Fibroblast of gingiva (primary cell): ENCODE results near the gene ARRDC3.
A peak's percentile ranks its signal among the peaks of the same experiment; 100 is the strongest.

Experiments
- DNase-seq: peaks from one replicate; pipeline ENCODE4 v3.0.0-alpha.2; 2011; ENCODE audit warnings: low read depth

ARRDC3 gene

GRCh38 chr5:91384671-91385430, 1.7 kb upstream of the ARRDC3 start:
- peak; percentile 81 for DNase-seq

- DNase-seq: no peak
Observed at GRCh38 chr5:91383956-91384300, 811 bp upstream of the ARRDC3 start.

DNA sequence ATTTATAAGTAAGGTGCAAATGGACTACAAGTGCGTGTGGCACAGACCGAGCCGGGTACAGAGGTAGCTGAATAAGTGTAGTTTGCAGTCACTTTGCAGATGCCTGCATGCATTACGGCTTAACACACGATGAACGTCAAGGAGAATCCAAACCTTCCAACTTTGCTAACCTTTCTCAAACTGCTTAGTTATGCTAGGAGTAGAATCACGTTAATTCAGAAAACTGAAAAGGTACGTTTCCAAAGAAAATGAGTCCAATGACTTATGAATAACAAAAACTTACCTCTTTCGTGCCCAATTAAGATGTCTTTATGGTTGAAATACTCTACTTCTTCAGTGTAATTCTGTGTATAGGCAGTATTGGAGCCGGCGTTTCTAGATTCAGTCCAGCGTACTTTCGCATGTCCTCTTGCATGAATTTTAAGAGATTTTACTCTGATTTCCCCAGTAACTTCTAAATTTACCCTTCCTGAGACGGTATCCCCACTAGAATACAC, 539 bp downstream of the ARRDC3 start:
- DNase-seq: peak; percentile 25

DNA sequence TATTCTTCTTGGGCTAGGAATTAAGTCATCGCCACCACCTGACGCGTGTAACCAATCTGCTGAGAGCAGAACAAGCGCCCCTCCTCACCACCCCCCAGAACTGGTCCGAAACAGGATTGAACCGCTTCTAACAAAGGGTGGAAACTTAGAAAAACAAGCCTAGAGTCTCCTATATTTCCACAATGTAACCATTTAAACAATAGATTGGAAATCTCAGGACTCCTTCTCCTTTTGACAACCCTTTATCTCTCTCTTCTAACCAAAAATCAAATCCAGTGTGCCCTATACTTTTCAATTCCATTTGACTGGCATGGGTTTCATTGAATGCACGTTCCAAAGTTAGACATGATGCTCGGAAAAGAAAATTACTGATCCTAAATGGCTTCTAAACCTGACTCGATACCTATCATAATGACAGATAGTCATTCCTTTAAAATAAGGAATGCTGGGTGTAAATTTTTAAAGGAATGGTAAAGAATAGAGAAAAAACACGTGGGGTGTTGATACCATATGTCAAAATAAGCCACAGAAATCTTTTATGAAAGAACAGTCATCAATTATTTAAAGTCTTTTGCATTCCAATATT, 1.2 kb downstream of the ARRDC3 start:
- DNase-seq: peak; percentile 78

DNA sequence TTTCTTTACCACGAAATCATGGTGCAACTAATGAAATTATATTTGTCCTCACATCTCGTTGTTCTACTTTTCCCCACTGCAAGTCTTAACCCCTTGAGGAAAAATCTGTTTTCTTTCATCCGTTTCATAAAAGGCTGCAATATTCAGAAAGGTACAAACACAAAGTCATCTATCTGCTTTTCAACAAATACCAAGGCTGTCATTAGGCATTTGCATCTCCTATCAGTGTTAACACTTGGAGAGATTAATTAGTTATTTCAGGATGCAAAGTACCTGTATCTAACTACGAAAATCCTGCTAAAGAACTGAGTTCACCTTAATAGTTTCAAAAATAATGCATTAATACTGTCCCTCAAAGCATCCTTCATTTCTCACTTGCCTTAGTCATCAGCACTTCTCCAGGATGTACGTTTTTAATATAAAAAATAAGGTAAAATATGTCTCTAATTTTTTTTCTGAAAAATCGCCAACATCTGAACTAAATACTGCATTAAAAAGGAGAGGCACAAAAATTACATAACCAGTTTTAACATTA, 1.8 kb downstream of the ARRDC3 start:
- DNase-seq: no peak

DNA sequence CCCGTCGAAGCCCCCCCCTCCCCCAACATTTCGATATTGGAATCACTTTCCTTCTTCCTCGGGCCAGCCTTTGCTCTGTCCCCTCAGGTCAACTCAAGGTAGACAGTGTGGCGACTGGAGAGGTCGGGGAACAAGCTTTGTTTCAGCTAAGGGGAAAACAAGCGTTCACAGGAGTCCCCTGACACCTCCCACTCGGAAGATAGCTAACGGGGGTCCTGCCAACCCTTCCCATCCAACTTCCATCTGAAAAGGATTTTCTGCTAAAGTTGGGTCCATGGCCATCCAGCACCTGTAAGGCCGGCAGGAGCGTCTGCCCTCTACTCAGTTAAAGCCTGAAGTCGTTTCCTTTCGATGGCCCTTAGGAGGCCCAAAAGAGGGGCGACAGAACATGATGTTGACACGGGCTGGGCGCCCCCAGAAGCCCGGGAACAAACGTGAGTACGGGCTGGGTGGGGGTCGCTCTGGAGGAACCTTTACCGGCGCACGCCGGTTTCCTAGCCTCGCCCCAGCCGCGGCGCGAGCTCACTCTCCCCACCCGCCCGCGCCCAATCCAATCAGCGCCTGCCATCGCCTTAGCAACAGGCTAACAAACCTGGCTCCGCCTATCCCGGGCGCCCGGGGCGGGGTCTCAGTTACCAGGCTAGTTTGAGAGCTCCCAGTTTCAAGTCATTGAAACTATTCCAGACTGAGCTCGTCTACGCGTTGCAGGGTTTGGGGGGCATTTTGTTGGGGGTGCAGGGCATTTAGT, 2.5 kb downstream of the ARRDC3 start:
- DNase-seq: peak; percentile 93

- peak; percentile 95 for DNase-seq
Observed at GRCh38 chr5:91379914-91380490, 3.1 kb downstream of the ARRDC3 start.

- no peak for DNase-seq
Observed at GRCh38 chr5:91379246-91379913, 3.7 kb downstream of the ARRDC3 start.

DNA sequence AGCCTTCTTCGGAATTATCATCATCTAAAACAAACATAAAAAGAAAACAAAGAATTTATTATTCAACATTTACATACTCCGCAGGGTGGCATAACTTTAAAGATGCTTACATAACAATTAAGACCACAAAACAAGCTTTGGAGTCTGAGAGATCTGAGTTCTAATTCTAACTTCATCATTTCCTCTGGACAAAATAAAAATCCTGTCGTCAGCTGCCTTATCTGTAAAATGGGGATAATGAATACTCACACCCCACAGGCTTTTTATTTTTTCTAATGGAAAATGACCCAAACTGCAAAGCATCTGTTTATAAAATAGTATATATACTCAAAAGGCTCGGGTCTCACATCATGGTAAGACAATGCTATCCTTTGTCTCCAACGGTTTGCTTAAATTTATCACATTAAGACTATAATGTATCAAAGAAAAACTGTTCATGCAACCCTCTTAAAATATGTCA, 4.3 kb downstream of the ARRDC3 start:
- no peak for DNase-seq

- DNase-seq: no peak
Observed at GRCh38 chr5:91374893-91375520, 8.1 kb downstream of the ARRDC3 start.

- no peak for DNase-seq
Observed at GRCh38 chr5:91373600-91373999, 9.5 kb downstream of the ARRDC3 start.

GRCh38 chr5:91373006-91373405, 10.1 kb downstream of the ARRDC3 start:
- no peak for DNase-seq

- DNase-seq: no peak
Observed at GRCh38 chr5:91369480-91369879, 13.6 kb downstream of the ARRDC3 start.

- DNase-seq: no peak
Observed at GRCh38 chr5:91367908-91368648, 15.0 kb downstream of the ARRDC3 start.

DNA sequence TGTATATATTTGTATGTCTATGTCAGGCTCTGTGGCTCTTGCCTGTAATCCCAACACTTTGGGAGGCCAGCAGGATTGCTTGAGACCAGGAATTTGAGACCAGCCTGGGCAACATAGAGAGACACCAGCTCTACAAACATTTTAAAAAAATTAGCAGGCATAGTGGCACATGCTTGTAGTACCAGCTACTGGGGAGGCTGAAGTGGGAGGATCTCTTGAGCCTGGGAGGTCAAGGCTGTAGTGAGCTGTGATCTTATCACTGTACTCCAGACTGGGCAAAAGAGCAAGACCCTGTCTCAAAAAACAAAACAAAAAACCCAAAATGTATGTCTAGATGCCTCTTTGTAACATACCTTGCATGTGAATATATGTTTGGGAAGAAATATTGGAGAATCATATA, 15.8 kb downstream of the ARRDC3 start:
- no peak for DNase-seq

DNA sequence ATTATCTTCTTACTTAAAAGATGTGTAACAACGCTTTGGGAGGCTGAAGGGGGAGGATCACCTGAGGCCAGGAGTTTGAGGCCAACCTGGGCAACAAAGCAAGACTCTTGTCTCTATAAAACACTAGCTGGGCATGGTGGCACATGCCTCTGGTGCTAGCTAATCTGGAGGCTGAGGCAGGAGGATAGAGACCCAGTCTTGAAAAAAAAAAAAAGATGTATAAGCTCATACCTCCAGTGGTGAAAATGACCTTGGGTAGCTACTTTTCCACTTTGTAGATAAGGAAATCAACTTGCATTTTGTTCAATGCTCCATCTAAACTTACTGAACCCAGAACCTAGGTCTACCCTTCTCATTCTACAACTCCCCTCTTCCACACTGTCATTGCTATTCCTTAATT, 16.6 kb downstream of the ARRDC3 start:
- no peak for DNase-seq

- no peak for DNase-seq
Observed at GRCh38 chr5:91365498-91365897, 17.6 kb downstream of the ARRDC3 start.

DNA sequence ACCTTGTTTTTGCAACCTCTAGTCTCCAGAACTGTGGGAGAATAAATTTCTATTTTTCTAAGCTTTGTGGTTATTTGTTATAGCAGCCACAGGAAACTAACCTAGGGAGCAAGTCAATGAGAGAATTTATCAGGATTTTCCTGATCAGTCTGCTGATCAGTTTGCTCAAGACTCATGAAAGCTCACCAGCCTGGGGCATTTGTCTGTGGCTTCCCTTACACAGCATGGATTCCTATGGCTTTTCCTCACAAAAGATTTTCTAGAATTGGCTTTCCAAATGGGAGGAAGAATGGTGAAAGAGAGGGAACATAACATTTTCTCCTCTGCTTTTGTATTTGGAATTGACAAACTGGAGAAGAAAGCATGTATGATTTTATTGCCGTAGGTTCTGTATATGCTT, 20.2 kb downstream of the ARRDC3 start:
- no peak for DNase-seq

DNA sequence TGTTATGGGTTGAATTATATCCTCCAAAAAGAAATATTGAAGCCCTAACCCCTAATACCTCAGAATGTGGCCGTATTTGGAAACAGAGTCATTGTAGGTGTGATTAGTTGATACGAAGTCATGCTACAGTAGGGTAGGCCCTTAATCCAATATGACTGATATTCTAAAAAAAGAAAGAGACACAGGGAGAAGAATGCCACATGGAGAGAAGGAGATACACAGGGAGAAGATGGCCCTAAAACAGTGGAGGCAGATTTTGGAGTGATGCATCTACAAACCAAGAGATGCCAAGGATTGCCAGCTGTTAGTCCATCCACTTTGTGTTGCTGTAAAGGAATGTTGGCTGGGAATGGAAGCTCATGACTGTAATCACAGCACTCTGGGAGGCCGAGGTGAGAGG, 21.3 kb downstream of the ARRDC3 start:
- no peak for DNase-seq

GRCh38 chr5:91361055-91361701, 21.9 kb downstream of the ARRDC3 start:
- no peak for DNase-seq
